Adrenal gland (tissue), 12 donors: ENCODE measurements around the gene NKX2-2. TPM values are rescaled to one million over a fixed set of nuclear protein-coding genes. Genes with fewer than 3 reads are reported as not detected.

ENCODE experiments used
- DNase-seq, 7 donors: peaks; one replicate each; pipeline ENCODE4 v3.0.0-alpha.2; 2019 to 2020
- H3K27ac ChIP-seq, 5 donors: fragments of 200-600 bp; sonication (generic) in 4 of 5; 1 replicate in 3 of 5; 2 replicates in 2 of 5; pipeline versions ENCODE4 v1.5.1 to v1.8.0; 2016 to 2020; ENCODE audit warnings: mild to moderate bottlenecking in 1 of 5
- H3K27me3 ChIP-seq: fragments of 200-600 bp; 2 replicates; pipeline ENCODE4 v1.8.0; 2021
- H3K36me3 ChIP-seq, 2 donors: fragments of 200-600 bp; replicated peaks in 1 of 2; 1 replicate in 1 of 2; 2 replicates in 1 of 2; pipeline versions ENCODE4 v1.5.1 to v1.8.0; 2018 to 2022
- H3K4me1 ChIP-seq, 2 donors: fragments of 200-600 bp; replicated peaks in 1 of 2; 1 replicate in 1 of 2; 2 replicates in 1 of 2; pipeline versions ENCODE4 v1.5.1 to v1.8.0; 2018 to 2021
- H3K4me3 ChIP-seq, 4 donors: fragments of 200-600 bp; sonication (generic) in 3 of 4; one replicate each; pipeline ENCODE4 v1.5.1; 2016 to 2018
- H3K9me3 ChIP-seq, 3 donors: fragments of 200-600 bp; sonication (generic) in 1 of 3; replicated peaks in 1 of 3; 1 replicate in 2 of 3; 2 replicates in 1 of 3; pipeline versions ENCODE4 v1.5.1 to v1.8.0; 2016 to 2021
- CTCF ChIP-seq, 6 experiments: fragments of 450-650 bp in 4 of 6; fragments of 200-600 bp in 2 of 6; sonication (generic) in 1 of 6; IDR thresholded peaks; 1 replicate in 5 of 6; 2 replicates in 1 of 6; pipeline versions ENCODE4 v1.5.1 to v1.8.0; 2016 to 2021; ENCODE audit warnings: antibody characterized with exemption in 6 of 6, mild to moderate bottlenecking in 2 of 6, moderate library complexity in 1 of 6
- POLR2A ChIP-seq, 2 donors: fragments of 450-650 bp; IDR thresholded peaks; one replicate each; pipeline ENCODE4 v1.6.1; 2017; ENCODE audit warnings: antibody characterized with exemption in 2 of 2, mild to moderate bottlenecking in 2 of 2, moderate library complexity in 1 of 2
- WGBS, 4 donors: extraction: QIAGEN DNeasy Blood & Tissue Kit in 2 of 4; methylation state at CpG; one replicate each; pipeline versions ENCODE4 v1.1.5 to v1.1.7; 2013 to 2017; 5-methylcytosine and 5-hydroxymethylcytosine counted together
- intact Hi-C, 2 donors: fragments of 100-400 bp; cut with DNase I; formaldehyde crosslinking; loops; one replicate each; pipeline versions ENCODE4 v1.14.1 to v1.15.0; 2022 to 2023
- polyA plus RNA-seq, 3 donors: library from polyadenylated mRNA; stranded (reverse); fragments of 200-250 nt in 2 of 3; fragments of 350-450 nt in 1 of 3; fragmentation: Illumina TruSeq in 1 of 3; extraction: RNeasy Lipid Tissue Mini Kit (QIAGEN cat#74804) in 1 of 3; gene quantifications; one replicate each; pipeline ENCODE4 v1.2.3, GENCODE V29; 2013 to 2014
- total RNA-seq, 9 donors: library from RNA; depleted of rRNA in 4 of 9; stranded (reverse); fragments of >200 nt in 4 of 9; fragments of 120-200 nt in 1 of 9; fragmentation: NEBNext Ultra II Directional in 1 of 9; extraction: Animal tissue kit (Norgen Biotek cat#: 25700) in 1 of 9; gene quantifications; one replicate each; pipeline versions ENCODE4 v1.1.0 to v1.2.4, GENCODE V29; 2013 to 2023
- donor health status: healthy with polysubstance abuse.
- donor health status: Bipolar disorder and iron deficiency.
- donor health status: DM: yes; HTN: yes; CAD: no.
- donor health status: DM: no; HTN: no; CAD: no.
- donor health status: DM: no; HTN: no; CAD: no.
- donor health status: DM: yes; HTN: yes; CAD: no.

NKX2-2 gene
- total and polyA plus RNA-seq, 12 donors = not detected

- Histone ChIP-seq H3K27me3 (peaks cover 18% of the 10 kb centered on the region), H3K9me3 (no peaks in the 10 kb centered on the region), H3K36me3 (no peaks in the 10 kb centered on the region), H3K4me1 (no peaks in the 10 kb centered on the region), H3K27ac (no peak overlapping the region), H3K4me3 (no peak overlapping the region)
- no peak for TF ChIP-seq CTCF (IDR thresholded peaks at IDR 0.05)
- TF ChIP-seq POLR2A (IDR thresholded peaks at IDR 0.05) = no peak
- DNase-seq = no peak
- WGBS, 4 donors = 82 to 85% (median 82%) methylated on average over 5 of the region's 5 CpGs
- intact Hi-C loops = loop anchor here (5.0 to 10.0 kb wide), 2 partner anchors 87 to 89 kb away; no protein-coding TSS in a partner anchor
Observed at GRCh38 chr20:21527908-21528307, 14.0 kb upstream of the NKX2-2 start.

GRCh38 chr20:21526776-21527175, 12.9 kb upstream of the NKX2-2 start:
- intact Hi-C loops = loop anchor here (5.0 to 10.0 kb wide), 2 partner anchors 88 to 91 kb away; no protein-coding TSS in a partner anchor
- Histone ChIP-seq H3K27ac (no peak overlapping the region), H3K27me3 (peaks cover 29% of the 10 kb centered on the region), H3K4me3 (no peak overlapping the region), H3K4me1 (no peaks in the 10 kb centered on the region), H3K9me3 (no peaks in the 10 kb centered on the region), H3K36me3 (no peaks in the 10 kb centered on the region)
- no peak for TF ChIP-seq POLR2A (IDR thresholded peaks at IDR 0.05)
- no peak for TF ChIP-seq CTCF (IDR thresholded peaks at IDR 0.05)
- DNase-seq = no peak

- Histone ChIP-seq H3K27ac (no peak overlapping the region), H3K9me3 (no peaks in the 10 kb centered on the region), H3K36me3 (no peaks in the 10 kb centered on the region), H3K4me3 (no peak overlapping the region), H3K4me1 (no peaks in the 10 kb centered on the region), H3K27me3 (peaks cover 52% of the 10 kb centered on the region)
- DNase-seq = no peak
- 6 to 23% (median 19%) methylated on average over 2 of the region's 2 CpGs for WGBS, 4 donors
- intact Hi-C loops = loop anchor here in 1 of 2 donors (10.0 kb wide), 1 partner anchor 91 kb away; no protein-coding TSS in a partner anchor
- no peak for TF ChIP-seq CTCF (IDR thresholded peaks at IDR 0.05)
Observed at GRCh38 chr20:21523895-21524294, 10.0 kb upstream of the NKX2-2 start.

- no peak for DNase-seq
- peaks cover 56% of the 10 kb centered on the region for H3K27me3 ChIP-seq
- WGBS, 4 donors = 4 to 6% (median 5%) methylated on average over 16 to 19 of the region's 19 CpGs
- H3K9me3 ChIP-seq = no peaks in the 10 kb centered on the region
- H3K4me3 ChIP-seq = no peak overlapping the region
- H3K4me1 ChIP-seq = no peaks in the 10 kb centered on the region
- H3K27ac ChIP-seq = no peak overlapping the region
- intact Hi-C loops = loop anchor here in 1 of 2 donors (10.0 kb wide), 1 partner anchor 91 kb away; no protein-coding TSS in a partner anchor
- TF ChIP-seq POLR2A (IDR thresholded peaks at IDR 0.05) = no peak
- no peak for TF ChIP-seq CTCF (IDR thresholded peaks at IDR 0.05)
- no peaks in the 10 kb centered on the region for H3K36me3 ChIP-seq
Observed at GRCh38 chr20:21523281-21523868, 9.5 kb upstream of the NKX2-2 start.
